Neural progenitor cell (in vitro differentiated cells): ENCODE results near the gene NSUN3.

ENCODE experiments used
- CTCF ChIP-seq: fragments of 200-600 bp; sonication (generic); IDR thresholded peaks from 2 replicates; pipeline ENCODE4 v1.5.1; 2017; ENCODE audit warnings: antibody characterized with exemption, mild to moderate bottlenecking
- EZH2phosphoT487 ChIP-seq: fragments of 200-600 bp; sonication (generic); IDR thresholded peaks from 2 replicates; pipeline ENCODE4 v1.6.1; 2017; ENCODE audit warnings: antibody characterized with exemption

GRCh38 chr3:94082391-94082937, 19.6 kb downstream of the NSUN3 start:
- TF ChIP-seq CTCF (no peak), EZH2phosphoT487 (no peak)
